ENCODE measurements around the gene ZC3H12C. TPM values are rescaled to one million over a fixed set of nuclear protein-coding genes. Genes with fewer than 3 reads are reported as not detected.

The ZC3H12C gene
- total RNA-seq, 2 experiments from 2014 or later = 0.05 to 0.17 TPM

DNA sequence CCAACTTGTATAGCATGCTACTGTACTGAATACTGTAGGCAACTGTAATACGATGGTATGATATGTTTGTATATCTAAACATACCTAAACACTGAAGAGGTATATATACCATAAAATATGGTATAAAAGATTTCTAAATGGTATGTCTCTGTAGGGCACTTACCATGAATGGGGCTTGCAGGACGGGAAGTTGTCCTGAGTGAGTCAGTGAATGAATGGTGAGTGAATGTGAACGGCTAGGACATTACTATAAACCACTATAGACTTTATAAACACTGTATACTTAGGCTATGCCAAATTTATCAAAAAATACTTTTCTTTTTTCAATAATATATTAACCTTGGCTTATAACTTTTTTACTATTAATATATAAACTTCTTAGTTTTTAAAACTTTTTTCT, 66.8 kb downstream of the ZC3H12C start:
- no peak overlapping the region for H3K27ac Mint-ChIP-seq
- Histone ChIP-seq H3K27ac (ENCODE audit: low read depth in 1 of 2, low read length in 2 of 2) (no peak overlapping the region), H3K4me3 (ENCODE audit: low read length) (no peak overlapping the region), H3K27me3 (ENCODE audit: control insufficient read depth in 1 of 2, insufficient read depth in 2 of 2, low read length in 2 of 2) (no peaks in the 10 kb centered on the region), H3K4me1 (ENCODE audit: insufficient read depth, low read length) (no peaks in the 10 kb centered on the region), H3K9me3 (ENCODE audit: control insufficient read depth in 1 of 2, insufficient read depth in 1 of 2, low read length in 2 of 2) (no peaks in the 10 kb centered on the region), H3K36me3 (ENCODE audit: insufficient read depth, low read length) (no peaks in the 10 kb centered on the region)
- ATAC-seq (ENCODE audit: poor library complexity) (no peak), DNase-seq (no peak)
- H3K36me3 Mint-ChIP-seq (ENCODE audit: low read depth) = no peaks in the 10 kb centered on the region
- intact Hi-C loops (cut with DNase I, micrococcal nuclease) = no loop called here
- ChIA-PET POLR2A (interaction anchor here (0.6 kb wide), 1 partner anchor 19 kb away, joined by 3 read pairs; no protein-coding TSS in a partner anchor), CTCF (no interaction called here)
- H3K4me3 Mint-ChIP-seq = no peak overlapping the region
- TF ChIP-seq, protein P1, sequence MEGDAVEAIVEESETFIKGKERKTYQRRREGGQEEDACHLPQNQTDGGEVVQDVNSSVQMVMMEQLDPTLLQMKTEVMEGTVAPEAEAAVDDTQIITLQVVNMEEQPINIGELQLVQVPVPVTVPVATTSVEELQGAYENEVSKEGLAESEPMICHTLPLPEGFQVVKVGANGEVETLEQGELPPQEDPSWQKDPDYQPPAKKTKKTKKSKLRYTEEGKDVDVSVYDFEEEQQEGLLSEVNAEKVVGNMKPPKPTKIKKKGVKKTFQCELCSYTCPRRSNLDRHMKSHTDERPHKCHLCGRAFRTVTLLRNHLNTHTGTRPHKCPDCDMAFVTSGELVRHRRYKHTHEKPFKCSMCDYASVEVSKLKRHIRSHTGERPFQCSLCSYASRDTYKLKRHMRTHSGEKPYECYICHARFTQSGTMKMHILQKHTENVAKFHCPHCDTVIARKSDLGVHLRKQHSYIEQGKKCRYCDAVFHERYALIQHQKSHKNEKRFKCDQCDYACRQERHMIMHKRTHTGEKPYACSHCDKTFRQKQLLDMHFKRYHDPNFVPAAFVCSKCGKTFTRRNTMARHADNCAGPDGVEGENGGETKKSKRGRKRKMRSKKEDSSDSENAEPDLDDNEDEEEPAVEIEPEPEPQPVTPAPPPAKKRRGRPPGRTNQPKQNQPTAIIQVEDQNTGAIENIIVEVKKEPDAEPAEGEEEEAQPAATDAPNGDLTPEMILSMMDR (IDR thresholded peaks at IDR 0.05) = no peak
- no peaks in the 10 kb centered on the region for H3K27me3 Mint-ChIP-seq
- no peaks in the 10 kb centered on the region for H3K9me3 Mint-ChIP-seq
- no peaks in the 10 kb centered on the region for H3K4me1 Mint-ChIP-seq (ENCODE audit: low read depth)

DNA sequence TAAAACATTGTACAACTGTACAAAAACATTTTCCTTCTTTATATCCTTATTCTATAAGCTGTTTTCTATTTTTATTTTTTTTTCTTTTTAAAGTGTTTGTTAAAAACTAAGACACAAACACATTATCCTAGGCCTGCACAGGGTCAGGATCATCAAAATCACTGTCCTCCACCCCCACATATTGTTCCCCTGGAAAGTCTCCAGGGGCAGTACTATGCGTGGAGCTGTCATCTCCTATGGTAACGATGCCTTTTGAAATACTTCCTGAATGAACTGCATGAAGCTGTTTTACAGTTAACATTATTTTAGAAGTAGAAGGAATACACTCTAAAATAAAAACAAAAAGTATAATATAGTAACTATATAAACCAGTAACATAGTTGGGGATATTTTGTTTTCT, 67.2 kb downstream of the ZC3H12C start:
- DNase-seq (no peak), ATAC-seq (ENCODE audit: poor library complexity) (no peak)
- Histone ChIP-seq H3K4me1 (ENCODE audit: insufficient read depth, low read length) (no peaks in the 10 kb centered on the region), H3K27ac (ENCODE audit: low read depth in 1 of 2, low read length in 2 of 2) (no peak overlapping the region), H3K27me3 (ENCODE audit: control insufficient read depth in 1 of 2, insufficient read depth in 2 of 2, low read length in 2 of 2) (no peaks in the 10 kb centered on the region), H3K9me3 (ENCODE audit: control insufficient read depth in 1 of 2, insufficient read depth in 1 of 2, low read length in 2 of 2) (no peaks in the 10 kb centered on the region), H3K4me3 (ENCODE audit: low read length) (no peak overlapping the region), H3K36me3 (ENCODE audit: insufficient read depth, low read length) (no peaks in the 10 kb centered on the region)
- intact Hi-C loops (cut with DNase I, micrococcal nuclease) = no loop called here
- ChIA-PET CTCF (no interaction called here), POLR2A (interaction anchor here (0.6 kb wide), 1 partner anchor 19 kb away, joined by 3 read pairs; no protein-coding TSS in a partner anchor)
- TF ChIP-seq, protein P1 (IDR thresholded peaks at IDR 0.05) = no peak
- Mint-ChIP-seq H3K4me3 (no peak overlapping the region), H3K4me1 (ENCODE audit: low read depth) (no peaks in the 10 kb centered on the region), H3K27ac (no peak overlapping the region), H3K27me3 (no peaks in the 10 kb centered on the region), H3K36me3 (ENCODE audit: low read depth) (no peaks in the 10 kb centered on the region), H3K9me3 (no peaks in the 10 kb centered on the region)

- POLR2A ChIA-PET = no interaction called here
- H3K36me3 ChIP-seq (ENCODE audit: insufficient read depth, low read length) = no peaks in the 10 kb centered on the region
Observed at GRCh38 chr11:110161061-110161460, 67.9 kb downstream of the ZC3H12C start.

More at GRCh38 chr11:110161061-110161460, 67.9 kb downstream of the ZC3H12C start:
- no peak overlapping the region for H3K4me3 Mint-ChIP-seq
- no peaks in the 10 kb centered on the region for H3K9me3 Mint-ChIP-seq
- no peaks in the 10 kb centered on the region for H3K4me1 Mint-ChIP-seq (ENCODE audit: low read depth)
- H3K27me3 Mint-ChIP-seq = no peaks in the 10 kb centered on the region
- CTCF ChIA-PET = no interaction called here
- no peaks in the 10 kb centered on the region for H3K36me3 Mint-ChIP-seq (ENCODE audit: low read depth)
- H3K4me3 ChIP-seq (ENCODE audit: low read length) = no peak overlapping the region
- DNase-seq (no peak), ATAC-seq (ENCODE audit: poor library complexity) (no peak)
- H3K27me3 ChIP-seq (ENCODE audit: control insufficient read depth in 1 of 2, insufficient read depth in 2 of 2, low read length in 2 of 2) = no peaks in the 10 kb centered on the region
- TF ChIP-seq, protein P1 (IDR thresholded peaks at IDR 0.05) = no peak
- intact Hi-C loops (cut with DNase I, micrococcal nuclease) = no loop called here
- no peaks in the 10 kb centered on the region for H3K4me1 ChIP-seq (ENCODE audit: insufficient read depth, low read length)
- H3K27ac ChIP-seq (ENCODE audit: low read depth in 1 of 2, low read length in 2 of 2) = no peak overlapping the region
- H3K9me3 ChIP-seq (ENCODE audit: control insufficient read depth in 1 of 2, insufficient read depth in 1 of 2, low read length in 2 of 2) = no peaks in the 10 kb centered on the region
- no peak overlapping the region for H3K27ac Mint-ChIP-seq
